ENCODE measurements around the gene DMXL1.

The DMXL1 gene

GRCh38 chr5:119077444-119077843, 6.6 kb downstream of the DMXL1 start:
- Histone ChIP-seq H3K36me3 (ENCODE audit: control insufficient read depth, insufficient read depth, low read length) (no peaks in the 10 kb centered on the region), H3K4me2 (ENCODE audit: low read length) (no peak overlapping the region)
- no CpG with 5 or more reads among the region's 5 CpGs for WGBS (ENCODE audit: extremely low coverage, insufficient coverage, low lambda C conversion rate)

GRCh38 chr5:119078071-119078846, 7.4 kb downstream of the DMXL1 start:
- no peak overlapping the region for H2BK5ac ChIP-seq (ENCODE audit: low read length)
- H3K4me3 ChIP-seq (ENCODE audit: low read length): no peak overlapping the region
- no peak overlapping the region for H2AK5ac ChIP-seq (ENCODE audit: low read length)
- H3K23ac ChIP-seq (ENCODE audit: low read length): no peak overlapping the region
- WGBS (ENCODE audit: extremely low coverage, insufficient coverage, low lambda C conversion rate): no CpG with 5 or more reads among the region's 1 CpG
- no peak overlapping the region for H3K18ac ChIP-seq (ENCODE audit: low read length)
- H4K8ac ChIP-seq (ENCODE audit: low read depth, low read length): no peak overlapping the region
- no peak overlapping the region for H2BK15ac ChIP-seq (replicated peaks; ENCODE audit: low read depth)
- peaks cover 3% of the 10 kb centered on the region for H3K79me1 ChIP-seq (ENCODE audit: low read length)
- no peak overlapping the region for H4K5ac ChIP-seq (ENCODE audit: low read length)
- no peak overlapping the region for H2BK120ac ChIP-seq (ENCODE audit: low read depth, low read length)
- no peak for DNase-seq
- no peak overlapping the region for H3K4me2 ChIP-seq (ENCODE audit: low read length)
- H3K36me3 ChIP-seq (ENCODE audit: control insufficient read depth, insufficient read depth, low read length): no peaks in the 10 kb centered on the region
- H3K4ac ChIP-seq (ENCODE audit: low read depth, low read length): no peak overlapping the region
- H3K9ac ChIP-seq (ENCODE audit: low read length): no peak overlapping the region
- no peak overlapping the region for H3K56ac ChIP-seq (ENCODE audit: low read length)
- H3K27me3 ChIP-seq (ENCODE audit: insufficient read depth, low read length, poor library complexity): no peaks in the 10 kb centered on the region
- no peaks in the 10 kb centered on the region for H3K4me1 ChIP-seq (ENCODE audit: control insufficient read depth, low read depth, low read length)
- H3K27ac ChIP-seq (ENCODE audit: low read depth, low read length): no peak overlapping the region
- H3K79me2 ChIP-seq (ENCODE audit: control insufficient read depth, insufficient read depth, low read length): peaks cover 20% of the 10 kb centered on the region

More at GRCh38 chr5:119077444-119077843, 6.6 kb downstream of the DMXL1 start:
- no peak overlapping the region for H2BK120ac ChIP-seq (ENCODE audit: low read depth, low read length)
- H3K79me2 ChIP-seq (ENCODE audit: control insufficient read depth, insufficient read depth, low read length): peaks cover 23% of the 10 kb centered on the region
- H3K4me3 ChIP-seq (ENCODE audit: low read length): no peak overlapping the region
- no peak overlapping the region for H3K56ac ChIP-seq (ENCODE audit: low read length)
- H3K9ac ChIP-seq (ENCODE audit: low read length): no peak overlapping the region
- no peak overlapping the region for H4K8ac ChIP-seq (ENCODE audit: low read depth, low read length)
- no peak overlapping the region for H2BK15ac ChIP-seq (replicated peaks; ENCODE audit: low read depth)
- H3K4ac ChIP-seq (ENCODE audit: low read depth, low read length): no peak overlapping the region
- H4K5ac ChIP-seq (ENCODE audit: low read length): no peak overlapping the region
- H3K79me1 ChIP-seq (ENCODE audit: low read length): peaks cover 3% of the 10 kb centered on the region
- no peaks in the 10 kb centered on the region for H3K27me3 ChIP-seq (ENCODE audit: insufficient read depth, low read length, poor library complexity)
- no peak for DNase-seq
- no peak overlapping the region for H2AK5ac ChIP-seq (ENCODE audit: low read length)
- H2BK5ac ChIP-seq (ENCODE audit: low read length): no peak overlapping the region
- H3K18ac ChIP-seq (ENCODE audit: low read length): no peak overlapping the region
- no peak overlapping the region for H3K27ac ChIP-seq (ENCODE audit: low read depth, low read length)
- H3K23ac ChIP-seq (ENCODE audit: low read length): no peak overlapping the region
- H3K4me1 ChIP-seq (ENCODE audit: control insufficient read depth, low read depth, low read length): no peaks in the 10 kb centered on the region

- Histone ChIP-seq H3K4me1 (ENCODE audit: control insufficient read depth, low read depth, low read length) (no peaks in the 10 kb centered on the region), H3K27me3 (ENCODE audit: insufficient read depth, low read length, poor library complexity) (no peaks in the 10 kb centered on the region), H2BK120ac (ENCODE audit: low read depth, low read length) (no peak overlapping the region), H3K23ac (ENCODE audit: low read length) (no peak overlapping the region), H3K36me3 (ENCODE audit: control insufficient read depth, insufficient read depth, low read length) (no peaks in the 10 kb centered on the region), H3K9ac (ENCODE audit: low read length) (no peak overlapping the region), H2BK5ac (ENCODE audit: low read length) (no peak overlapping the region), H4K8ac (ENCODE audit: low read depth, low read length) (no peak overlapping the region), H2BK15ac (replicated peaks; ENCODE audit: low read depth) (no peak overlapping the region), H3K56ac (ENCODE audit: low read length) (no peak overlapping the region), H3K18ac (ENCODE audit: low read length) (peak overlapping the region; percentile 39), H3K4me3 (ENCODE audit: low read length) (no peak overlapping the region), H4K5ac (ENCODE audit: low read length) (no peak overlapping the region), H3K79me1 (ENCODE audit: low read length) (peaks cover 1% of the 10 kb centered on the region), H3K27ac (ENCODE audit: low read depth, low read length) (no peak overlapping the region), H3K4me2 (ENCODE audit: low read length) (no peak overlapping the region), H3K4ac (ENCODE audit: low read depth, low read length) (no peak overlapping the region), H2AK5ac (ENCODE audit: low read length) (no peak overlapping the region), H3K79me2 (ENCODE audit: control insufficient read depth, insufficient read depth, low read length) (peaks cover 17% of the 10 kb centered on the region)
- no CpG with 5 or more reads among the region's 1 CpG for WGBS (ENCODE audit: extremely low coverage, insufficient coverage, low lambda C conversion rate)
- DNase-seq: no peak
Measured at GRCh38 chr5:119078861-119079260, 8.0 kb downstream of the DMXL1 start.

- DNase-seq: peak; percentile 49
- Histone ChIP-seq H3K4ac (ENCODE audit: low read depth, low read length) (no peak overlapping the region), H3K18ac (ENCODE audit: low read length) (peak overlapping the region; percentile 39), H4K5ac (ENCODE audit: low read length) (no peak overlapping the region), H2BK15ac (replicated peaks; ENCODE audit: low read depth) (no peak overlapping the region), H4K8ac (ENCODE audit: low read depth, low read length) (no peak overlapping the region), H3K4me1 (ENCODE audit: control insufficient read depth, low read depth, low read length) (no peaks in the 10 kb centered on the region), H3K27me3 (ENCODE audit: insufficient read depth, low read length, poor library complexity) (no peaks in the 10 kb centered on the region), H2BK5ac (ENCODE audit: low read length) (no peak overlapping the region), H3K79me1 (ENCODE audit: low read length) (peaks cover 1% of the 10 kb centered on the region), H2BK120ac (ENCODE audit: low read depth, low read length) (no peak overlapping the region), H2AK5ac (ENCODE audit: low read length) (no peak overlapping the region), H3K4me2 (ENCODE audit: low read length) (no peak overlapping the region), H3K79me2 (ENCODE audit: control insufficient read depth, insufficient read depth, low read length) (peaks cover 13% of the 10 kb centered on the region), H3K23ac (ENCODE audit: low read length) (no peak overlapping the region), H3K36me3 (ENCODE audit: control insufficient read depth, insufficient read depth, low read length) (no peaks in the 10 kb centered on the region), H3K4me3 (ENCODE audit: low read length) (no peak overlapping the region), H3K9ac (ENCODE audit: low read length) (no peak overlapping the region), H3K27ac (ENCODE audit: low read depth, low read length) (no peak overlapping the region), H3K56ac (ENCODE audit: low read length) (no peak overlapping the region)
- no CpG with 5 or more reads among the region's 3 CpGs for WGBS (ENCODE audit: extremely low coverage, insufficient coverage, low lambda C conversion rate)
Measured at GRCh38 chr5:119079318-119079921, 8.5 kb downstream of the DMXL1 start.

- no peak overlapping the region for H3K56ac ChIP-seq (ENCODE audit: low read length)
- no peak overlapping the region for H4K5ac ChIP-seq (ENCODE audit: low read length)
- H3K4ac ChIP-seq (ENCODE audit: low read depth, low read length): no peak overlapping the region
- no peaks in the 10 kb centered on the region for H3K4me1 ChIP-seq (ENCODE audit: control insufficient read depth, low read depth, low read length)
- H2BK15ac ChIP-seq (replicated peaks; ENCODE audit: low read depth): no peak overlapping the region
- H3K9ac ChIP-seq (ENCODE audit: low read length): no peak overlapping the region
- no peaks in the 10 kb centered on the region for H3K27me3 ChIP-seq (ENCODE audit: insufficient read depth, low read length, poor library complexity)
- no peak overlapping the region for H3K27ac ChIP-seq (ENCODE audit: low read depth, low read length)
- peaks cover 1% of the 10 kb centered on the region for H3K79me1 ChIP-seq (ENCODE audit: low read length)
- H2BK5ac ChIP-seq (ENCODE audit: low read length): no peak overlapping the region
- no peak overlapping the region for H3K23ac ChIP-seq (ENCODE audit: low read length)
- H4K8ac ChIP-seq (ENCODE audit: low read depth, low read length): no peak overlapping the region
- H3K79me2 ChIP-seq (ENCODE audit: control insufficient read depth, insufficient read depth, low read length): peaks cover 10% of the 10 kb centered on the region
- WGBS (ENCODE audit: extremely low coverage, insufficient coverage, low lambda C conversion rate): no CpG with 5 or more reads among the region's 1 CpG
- H3K4me3 ChIP-seq (ENCODE audit: low read length): no peak overlapping the region
- H3K36me3 ChIP-seq (ENCODE audit: control insufficient read depth, insufficient read depth, low read length): no peaks in the 10 kb centered on the region
- H2AK5ac ChIP-seq (ENCODE audit: low read length): no peak overlapping the region
- no peak overlapping the region for H2BK120ac ChIP-seq (ENCODE audit: low read depth, low read length)
- DNase-seq: peak; percentile 28
- H3K4me2 ChIP-seq (ENCODE audit: low read length): no peak overlapping the region
- H3K18ac ChIP-seq (ENCODE audit: low read length): no peak overlapping the region
Measured at GRCh38 chr5:119080936-119081335, 10.0 kb downstream of the DMXL1 start.

Measured in mesendoderm (in vitro differentiated cells).